GM12874 (cell line): ENCODE results near the gene OR6S1.

ENCODE experiments used
- TF ChIP-seq, protein P1 (sequence below): IDR thresholded peaks from 2 replicates; pipeline ENCODE4 v1.5.1; 2011; ENCODE audit warnings: low read depth, mild to moderate bottlenecking, control low read depth, low read length, moderate library complexity; ENCODE audit not compliant: insufficient read depth

OR6S1 gene

DNA sequence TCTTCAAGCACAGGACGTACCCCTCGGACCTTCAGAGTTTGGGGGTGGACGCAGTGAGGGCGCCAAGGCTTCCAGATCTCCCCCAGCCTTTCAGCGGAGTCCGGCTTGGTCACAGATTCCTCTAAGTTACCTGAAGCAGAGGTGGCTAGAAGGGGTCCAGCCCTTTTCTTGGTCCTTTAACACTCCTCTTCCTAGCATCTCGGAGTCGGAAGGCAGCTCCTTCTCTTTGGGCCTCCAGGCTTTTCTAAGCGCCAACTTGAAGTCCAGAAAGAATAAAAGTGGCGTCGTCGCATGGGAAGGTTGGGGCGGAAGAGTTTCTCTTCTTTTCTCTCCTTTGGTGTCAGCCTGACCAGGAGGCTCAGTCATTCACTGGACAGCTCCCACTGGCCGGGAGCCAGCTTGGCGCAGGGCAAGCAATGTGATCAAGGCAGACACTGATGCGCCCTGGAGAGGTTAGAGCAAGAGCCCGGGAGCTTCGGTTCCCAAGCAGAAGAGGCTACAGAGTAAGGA lies 9.6 kb downstream of the OR6S1 start:
- TF ChIP-seq, protein P1, sequence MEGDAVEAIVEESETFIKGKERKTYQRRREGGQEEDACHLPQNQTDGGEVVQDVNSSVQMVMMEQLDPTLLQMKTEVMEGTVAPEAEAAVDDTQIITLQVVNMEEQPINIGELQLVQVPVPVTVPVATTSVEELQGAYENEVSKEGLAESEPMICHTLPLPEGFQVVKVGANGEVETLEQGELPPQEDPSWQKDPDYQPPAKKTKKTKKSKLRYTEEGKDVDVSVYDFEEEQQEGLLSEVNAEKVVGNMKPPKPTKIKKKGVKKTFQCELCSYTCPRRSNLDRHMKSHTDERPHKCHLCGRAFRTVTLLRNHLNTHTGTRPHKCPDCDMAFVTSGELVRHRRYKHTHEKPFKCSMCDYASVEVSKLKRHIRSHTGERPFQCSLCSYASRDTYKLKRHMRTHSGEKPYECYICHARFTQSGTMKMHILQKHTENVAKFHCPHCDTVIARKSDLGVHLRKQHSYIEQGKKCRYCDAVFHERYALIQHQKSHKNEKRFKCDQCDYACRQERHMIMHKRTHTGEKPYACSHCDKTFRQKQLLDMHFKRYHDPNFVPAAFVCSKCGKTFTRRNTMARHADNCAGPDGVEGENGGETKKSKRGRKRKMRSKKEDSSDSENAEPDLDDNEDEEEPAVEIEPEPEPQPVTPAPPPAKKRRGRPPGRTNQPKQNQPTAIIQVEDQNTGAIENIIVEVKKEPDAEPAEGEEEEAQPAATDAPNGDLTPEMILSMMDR = no peak

DNA sequence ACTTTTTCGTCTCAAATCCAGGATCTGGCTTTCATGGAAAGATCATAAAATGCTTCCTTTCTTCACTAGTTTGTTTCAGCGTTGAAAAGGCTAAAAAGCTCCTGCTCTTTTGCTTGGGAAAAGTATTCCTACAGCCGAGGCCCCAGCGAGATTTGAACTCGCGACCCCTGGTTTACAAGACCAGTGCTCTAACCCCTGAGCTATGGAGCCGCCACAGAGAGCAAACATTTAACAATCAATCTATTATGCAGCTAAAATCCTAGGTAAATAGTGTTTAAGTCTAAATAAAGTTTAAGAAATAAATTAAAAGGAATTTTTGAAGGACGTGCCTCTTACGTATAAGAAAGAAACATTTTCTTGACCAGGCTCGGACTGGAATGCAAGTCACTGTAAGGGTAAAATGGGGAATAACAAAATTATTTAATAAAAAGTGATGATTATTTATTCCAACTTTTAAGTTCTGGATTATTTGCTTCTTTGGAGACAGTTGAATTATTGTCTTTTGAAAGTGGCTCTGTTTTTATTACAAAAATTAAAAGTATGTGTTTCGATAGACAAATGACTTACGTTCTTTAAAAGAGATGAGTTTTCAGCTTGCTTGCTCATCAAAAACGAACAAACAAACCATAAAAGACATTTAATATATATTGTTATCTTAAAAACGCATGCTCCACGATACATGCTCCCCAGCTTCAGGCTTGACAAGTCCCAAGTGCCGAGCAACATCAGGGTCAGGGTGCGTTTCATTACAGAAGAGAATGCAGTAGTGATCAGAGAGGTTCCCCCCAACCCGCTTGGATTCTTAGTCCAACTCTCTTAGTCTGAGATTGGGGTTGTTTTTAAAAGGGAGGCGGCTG lies 10.2 kb downstream of the OR6S1 start:
- TF ChIP-seq, protein P1 = no peak

- TF ChIP-seq, protein P1 = no peak
Measured at GRCh38 chr14:20630340-20631022, 11.0 kb downstream of the OR6S1 start.

DNA sequence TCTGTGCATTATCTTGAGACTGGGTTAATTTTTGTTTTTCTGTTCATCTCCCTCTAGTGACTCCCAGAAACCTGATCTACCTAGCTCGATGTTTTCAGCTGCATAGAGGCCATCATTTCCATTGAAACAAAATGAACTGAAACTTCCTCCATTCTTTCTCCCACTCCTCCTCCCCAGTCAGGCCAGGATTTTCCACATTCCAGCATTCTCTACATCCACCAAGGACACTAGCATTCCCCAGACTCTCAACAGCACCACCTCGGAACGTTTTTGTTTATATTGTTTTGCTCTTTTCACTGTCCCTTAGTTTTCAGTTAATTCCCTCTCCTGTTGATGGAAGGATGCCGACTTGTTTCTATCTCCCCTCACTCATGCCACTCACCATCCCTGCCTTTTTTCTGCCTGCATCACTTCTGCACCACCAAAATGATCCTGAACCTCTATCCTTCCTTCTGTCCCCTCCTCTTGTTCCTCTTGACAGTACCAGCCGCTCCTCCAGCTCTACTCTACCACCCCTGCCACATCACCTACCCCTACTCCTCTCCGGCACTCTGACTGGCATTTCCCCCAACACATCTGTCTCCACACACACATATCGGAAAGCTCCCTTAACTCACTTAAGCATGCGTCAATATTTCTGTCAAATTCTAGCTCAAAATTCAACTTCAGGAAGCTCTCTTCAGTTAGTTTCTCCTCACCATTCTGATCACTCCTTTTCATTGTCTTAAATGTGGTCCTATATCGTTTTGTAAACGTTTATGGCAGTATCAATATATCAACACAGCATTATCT lies 13.2 kb downstream of the OR6S1 start:
- TF ChIP-seq, protein P1 = no peak

DNA sequence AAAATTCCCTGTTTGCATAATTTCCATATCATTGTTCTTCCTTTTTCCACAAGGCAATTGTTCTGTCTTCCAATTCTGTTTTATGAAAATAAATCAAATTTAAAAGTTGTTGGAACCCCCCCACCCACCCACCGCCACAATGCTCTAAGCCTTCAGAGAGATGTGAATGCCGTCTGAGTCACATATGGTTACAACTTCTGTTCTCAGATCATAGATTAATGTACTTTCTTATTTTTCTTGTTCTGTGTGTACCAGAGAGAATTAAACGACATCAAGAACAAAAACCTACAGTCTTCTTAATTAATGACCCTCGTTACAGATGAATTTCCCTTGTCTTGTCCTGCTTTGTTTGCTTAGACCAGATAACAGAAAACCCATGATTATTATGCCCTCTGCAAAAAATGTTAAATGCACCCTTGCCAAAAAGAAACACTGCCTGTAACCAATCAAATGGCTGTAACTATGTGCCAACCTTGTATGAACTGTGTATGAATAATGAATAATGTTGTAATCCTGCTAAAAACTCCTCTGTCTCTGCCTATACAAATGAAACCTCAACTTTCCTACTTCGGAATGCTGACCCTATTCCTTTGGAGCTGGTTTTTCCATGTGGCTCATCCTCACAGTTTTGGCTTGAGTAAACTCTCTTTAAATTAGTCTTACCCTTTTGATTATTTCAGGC lies 14.0 kb downstream of the OR6S1 start:
- TF ChIP-seq, protein P1 = no peak

DNA sequence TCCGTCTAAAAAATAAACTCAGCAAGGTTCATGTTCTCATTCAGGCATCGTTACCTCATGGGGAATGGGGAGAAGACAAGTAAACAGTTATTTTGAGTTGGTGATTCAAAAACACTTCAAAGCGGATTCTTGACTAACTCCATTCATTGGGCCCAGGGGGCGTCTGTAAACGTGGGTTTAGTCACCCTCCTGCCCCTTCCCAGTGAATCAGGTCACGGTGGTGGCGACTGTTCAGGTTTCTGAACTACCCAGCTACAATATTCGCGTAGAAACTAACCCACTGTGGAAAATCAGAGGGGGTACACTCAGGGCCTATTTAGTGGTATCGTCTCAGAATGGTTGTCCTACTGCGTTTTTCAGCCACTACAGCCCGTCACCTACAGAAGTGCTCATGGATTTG lies 15.2 kb downstream of the OR6S1 start:
- TF ChIP-seq, protein P1 = no peak
